ENCODE results near the gene SYNGR3.

- peak; percentile 100 for TF ChIP-seq POLR2AphosphoS5 (IDR thresholded peaks at IDR 0.05; ENCODE audit: borderline replicate concordance, low read depth, low read length)
- TF ChIP-seq EZH2 (IDR thresholded peaks at IDR 0.05): no peak
Observed at GRCh38 chr16:1964506-1965395, 25.0 kb upstream of the SYNGR3 start, which contains the start of gene RPS2.
